HCT116 (cell line): Measurements from ENCODE around the gene ISX. TPM values are rescaled to one million over a fixed set of nuclear protein-coding genes. Genes with fewer than 3 reads are reported as not detected.

ENCODE experiments used
- ATAC-seq: fragments of 200-7000 bp; cut with Tn5 transposase; 2 replicates; pipeline ENCODE4 v1.9.1; 2020; ENCODE audit warnings: mild to moderate bottlenecking, moderate library complexity
- BruUV-seq: library from RNA; stranded (reverse); fragments of 400-500 nt; replicated peaks from 2 replicates; lab custom pipeline; 2021; lab: Mats Ljungman, UMichigan
- CTCF ChIA-PET: fragments of 300-600 bp; sonication (Branson Sonifier 250); formaldehyde crosslinking; loops from one replicate; lab custom pipeline; 2021; ENCODE audit warnings: antibody characterized with exemption; lab: Charles Lee
- POLR2A ChIA-PET: fragments of 300-600, 350-600 bp; sonication (Branson Sonifier 250); formaldehyde crosslinking; loops from one replicate; lab custom pipeline; 2021; ENCODE audit warnings: antibody characterized with exemption; lab: Charles Lee
- RAD21 ChIA-PET, 2 experiments: fragments of 300-600 bp; sonication (Branson Sonifier 250); formaldehyde crosslinking; loops; one replicate each; lab custom pipeline; 2023; ENCODE audit warnings: low total read pairs in 2 of 2; ENCODE audit not compliant: uncharacterized antibody in 2 of 2, unreplicated experiment in 2 of 2, low non-redundant PET in 1 of 2; lab: Charles Lee
- DNase-seq: peaks from one replicate; pipeline ENCODE4 v3.0.0-alpha.2; 2010; ENCODE audit warnings: low read depth, low spot score
- H2AFZ ChIP-seq: fragments of 200-600 bp; shearing (Covaris generic), sonication (generic); 2 replicates; pipeline ENCODE4 v1.6.1; 2017; ENCODE audit warnings: low read depth, mixed run types, mixed read lengths, antibody characterized with exemption, low read length; ENCODE audit not compliant: poor library complexity, severe bottlenecking
- H3K27ac ChIP-seq: 2 replicates; pipeline ENCODE4 v1.5.1; 2012; ENCODE audit warnings: low read depth, low read length
- H3K27me3 ChIP-seq: fragments of 200-600 bp; sonication (generic); 2 replicates; pipeline ENCODE4 v1.6.1; 2016; ENCODE audit warnings: mixed run types, low read length, mixed read lengths; ENCODE audit not compliant: insufficient read depth
- H3K36me3 ChIP-seq, 2 experiments: fragments of 200-500 bp in 1 of 2; fragments of 200-600 bp in 1 of 2; sonication (Bioruptor generic) in 1 of 2; sonication (generic) in 1 of 2; 2 replicates each; pipeline versions ENCODE4 v1.5.1 to v1.6.1; 2014 to 2016; ENCODE audit warnings: low read length in 2 of 2, inconsistent platforms in 1 of 2, mixed read lengths in 1 of 2, mixed run types in 1 of 2; ENCODE audit not compliant: insufficient read depth in 2 of 2, control insufficient read depth in 1 of 2
- H3K4me1 ChIP-seq, 2 experiments: fragments of 200-600 bp in 1 of 2; sonication (generic) in 1 of 2; 2 replicates each; pipeline versions ENCODE4 v1.5.1 to v1.6.1; 2012 to 2017; ENCODE audit warnings: low read length in 2 of 2, inconsistent platforms in 1 of 2, mild to moderate bottlenecking in 1 of 2, mixed read lengths in 1 of 2, mixed run types in 1 of 2, moderate library complexity in 1 of 2; ENCODE audit not compliant: insufficient read depth in 2 of 2, control insufficient read depth in 1 of 2
- H3K4me2 ChIP-seq: fragments of 200-600 bp; sonication (generic); 2 replicates; pipeline ENCODE4 v1.6.1; 2017; ENCODE audit warnings: mixed run types, low read length, mixed read lengths
- H3K4me3 ChIP-seq, 2 experiments: fragments of 200-600 bp in 1 of 2; sonication (generic) in 1 of 2; replicated peaks in 1 of 2; 2 replicates each; pipeline ENCODE4 v1.5.1; 2011 to 2016; ENCODE audit warnings: low read length in 2 of 2, control low read depth in 1 of 2, low read depth in 1 of 2, mild to moderate bottlenecking in 1 of 2, mixed read lengths in 1 of 2, mixed run types in 1 of 2
- H3K79me2 ChIP-seq: fragments of 200-600 bp; sonication (generic); 2 replicates; pipeline ENCODE4 v1.6.1; 2017; ENCODE audit warnings: mild to moderate bottlenecking, mixed run types, low read length, moderate library complexity, mixed read lengths; ENCODE audit not compliant: insufficient read depth
- H3K9ac ChIP-seq: fragments of 200-600 bp; sonication (generic); 2 replicates; pipeline ENCODE4 v1.6.1; 2016; ENCODE audit warnings: low read length, mixed read lengths
- H3K9me2 ChIP-seq: fragments of 200-600 bp; sonication (generic), shearing (Covaris generic); 2 replicates; pipeline ENCODE4 v1.6.1; 2017; ENCODE audit warnings: mixed run types, mild to moderate bottlenecking, moderate library complexity; ENCODE audit not compliant: insufficient read depth
- H3K9me3 ChIP-seq, 2 experiments: fragments of 200-500 bp in 1 of 2; fragments of 200-600 bp in 1 of 2; sonication (Bioruptor generic) in 1 of 2; sonication (generic) in 1 of 2; 2 replicates each; pipeline ENCODE4 v1.6.1; 2014 to 2017; ENCODE audit warnings: low read length in 2 of 2, mixed read lengths in 2 of 2, inconsistent platforms in 1 of 2, low read depth in 1 of 2, mild to moderate bottlenecking in 1 of 2, mixed run types in 1 of 2, moderate library complexity in 1 of 2; ENCODE audit not compliant: control insufficient read depth in 1 of 2, insufficient read depth in 1 of 2
- H4K20me1 ChIP-seq: fragments of 200-600 bp; sonication (generic), shearing (Covaris generic); 2 replicates; pipeline ENCODE4 v1.6.1; 2017; ENCODE audit warnings: mixed run types, mild to moderate bottlenecking, moderate library complexity; ENCODE audit not compliant: insufficient read depth
- CBX3 ChIP-seq: IDR thresholded peaks from 2 replicates; pipeline ENCODE4 v1.6.1; 2012; ENCODE audit warnings: low read depth
- CEBPB ChIP-seq: IDR thresholded peaks from 2 replicates; pipeline ENCODE4 v1.6.1; 2012; ENCODE audit warnings: low read depth
- CTCF ChIP-seq, 3 experiments: fragments of 200-600 bp in 1 of 3; sonication (generic) in 1 of 3; IDR thresholded peaks in 2 of 3; conservative IDR thresholded peaks in 1 of 3; 2 replicates each; pipeline ENCODE4 v1.5.1; 2012 to 2017; ENCODE audit warnings: low read depth in 2 of 3, low read length in 2 of 3, antibody characterized with exemption in 1 of 3, borderline replicate concordance in 1 of 3, control low read depth in 1 of 3, mild to moderate bottlenecking in 1 of 3, mixed read lengths in 1 of 3, mixed run types in 1 of 3, moderate library complexity in 1 of 3; ENCODE audit not compliant: insufficient read depth in 1 of 3
- EZH2 ChIP-seq: fragments of 200-600 bp; sonication (generic); IDR thresholded peaks from 2 replicates; pipeline ENCODE4 v1.6.1; 2017; ENCODE audit warnings: antibody characterized with exemption, mixed run types
- EZH2phosphoT487 ChIP-seq: fragments of 200-600 bp; IDR thresholded peaks from 2 replicates; pipeline ENCODE4 v1.6.1; 2018; ENCODE audit warnings: antibody characterized with exemption, borderline replicate concordance
- JUND ChIP-seq: IDR thresholded peaks from 2 replicates; pipeline ENCODE4 v1.6.1; 2012
- POLR2A ChIP-seq: IDR thresholded peaks from 2 replicates; pipeline ENCODE4 v1.7.0; 2011; ENCODE audit warnings: borderline replicate concordance; ENCODE audit not compliant: insufficient read depth, insufficient read length; ENCODE audit errors: extremely low read depth
- RAD21 ChIP-seq: IDR thresholded peaks from 2 replicates; pipeline ENCODE4 v1.6.1; 2012; ENCODE audit warnings: low read depth, mild to moderate bottlenecking
- REST ChIP-seq: IDR thresholded peaks from 2 replicates; pipeline ENCODE4 v1.6.1; 2012; ENCODE audit warnings: low read depth
- TCF7L2 ChIP-seq: IDR thresholded peaks from 2 replicates; pipeline ENCODE4 v1.7.0; 2011; ENCODE audit warnings: borderline replicate concordance, inconsistent platforms; ENCODE audit not compliant: insufficient read depth, insufficient read length; ENCODE audit errors: extremely low read depth
- intact Hi-C: fragments of 100-400 bp; cut with micrococcal nuclease; formaldehyde crosslinking; loops from 2 replicates; pipeline ENCODE4 v1.10.0; 2022
- total RNA-seq: library from RNA; stranded (reverse); gene quantifications from one replicate; pipeline ENCODE4 v1.2.1, GENCODE V29; 2021; ENCODE audit not compliant: unreplicated experiment
- TF ChIP-seq, protein P1 (sequence below): IDR thresholded peaks from 2 replicates; pipeline ENCODE4 v1.6.1; 2011; ENCODE audit warnings: mild to moderate bottlenecking, low read length, moderate library complexity; ENCODE audit not compliant: insufficient replicate concordance; ENCODE audit errors: extremely low read depth
- TF ChIP-seq, protein P2 (sequence below): IDR thresholded peaks from 2 replicates; pipeline ENCODE4 v1.6.1; 2012

ISX gene
- total RNA-seq, 1 experiment from 2014 or later, result not detected

GRCh38 chr22:35089139-35089538 is 23.2 kb downstream of the ISX start:
- POLR2A ChIA-PET, result no interaction called here
- Histone ChIP-seq H3K9ac (no peak overlapping the region), H3K9me3 (no peaks in the 10 kb centered on the region), H3K4me1 (no peaks in the 10 kb centered on the region), H3K4me2 (no peak overlapping the region), H4K20me1 (no peaks in the 10 kb centered on the region), H3K27me3 (no peaks in the 10 kb centered on the region), H3K27ac (no peak overlapping the region), H3K9me2 (no peaks in the 10 kb centered on the region), H3K79me2 (no peaks in the 10 kb centered on the region), H2AFZ (no peak overlapping the region), H3K4me3 (no peak overlapping the region), H3K36me3 (no peaks in the 10 kb centered on the region)
- BruUV-seq, result no TSS peak
- no peak for DNase-seq
- RAD21 ChIA-PET, result interaction anchor here in 1 of 2 experiments (0.6 kb wide), 1 partner anchor 13 kb away, joined by 3 read pairs; no protein-coding TSS in a partner anchor
- CTCF ChIA-PET, result interaction anchor here (0.7 kb wide), 1 partner anchor 46 kb away, joined by 4 read pairs; no protein-coding TSS in a partner anchor
- intact Hi-C loops, result no loop called here
- TF ChIP-seq, protein P1, sequence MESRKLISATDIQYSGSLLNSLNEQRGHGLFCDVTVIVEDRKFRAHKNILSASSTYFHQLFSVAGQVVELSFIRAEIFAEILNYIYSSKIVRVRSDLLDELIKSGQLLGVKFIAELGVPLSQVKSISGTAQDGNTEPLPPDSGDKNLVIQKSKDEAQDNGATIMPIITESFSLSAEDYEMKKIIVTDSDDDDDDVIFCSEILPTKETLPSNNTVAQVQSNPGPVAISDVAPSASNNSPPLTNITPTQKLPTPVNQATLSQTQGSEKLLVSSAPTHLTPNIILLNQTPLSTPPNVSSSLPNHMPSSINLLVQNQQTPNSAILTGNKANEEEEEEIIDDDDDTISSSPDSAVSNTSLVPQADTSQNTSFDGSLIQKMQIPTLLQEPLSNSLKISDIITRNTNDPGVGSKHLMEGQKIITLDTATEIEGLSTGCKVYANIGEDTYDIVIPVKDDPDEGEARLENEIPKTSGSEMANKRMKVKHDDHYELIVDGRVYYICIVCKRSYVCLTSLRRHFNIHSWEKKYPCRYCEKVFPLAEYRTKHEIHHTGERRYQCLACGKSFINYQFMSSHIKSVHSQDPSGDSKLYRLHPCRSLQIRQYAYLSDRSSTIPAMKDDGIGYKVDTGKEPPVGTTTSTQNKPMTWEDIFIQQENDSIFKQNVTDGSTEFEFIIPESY, result no peak
- ATAC-seq, result no peak

DNA sequence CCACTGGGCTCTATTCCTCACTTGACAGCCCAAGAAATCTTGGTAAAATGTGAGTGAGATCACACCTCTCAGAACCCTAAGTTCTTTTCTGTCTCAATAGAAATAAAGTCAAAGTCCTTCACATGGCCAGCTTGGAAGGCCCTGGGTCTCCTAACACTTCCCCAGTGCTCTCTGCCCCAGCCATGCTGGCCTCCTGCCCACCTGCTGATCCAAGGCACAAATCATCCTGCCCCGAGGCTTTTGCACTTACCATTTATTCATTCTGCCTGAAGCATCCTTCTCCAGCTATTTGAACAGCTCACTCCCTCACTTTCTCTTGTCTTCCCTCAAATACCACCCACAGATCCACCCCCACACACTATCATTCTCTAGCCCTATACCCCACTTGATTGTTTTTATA is 26.4 kb downstream of the ISX start:
- Histone ChIP-seq H4K20me1 (no peaks in the 10 kb centered on the region), H3K36me3 (no peaks in the 10 kb centered on the region), H3K4me2 (no peak overlapping the region), H3K4me3 (no peak overlapping the region), H3K9ac (no peak overlapping the region), H3K9me3 (no peaks in the 10 kb centered on the region), H2AFZ (no peak overlapping the region), H3K79me2 (no peaks in the 10 kb centered on the region), H3K27me3 (no peaks in the 10 kb centered on the region), H3K9me2 (no peaks in the 10 kb centered on the region), H3K4me1 (no peaks in the 10 kb centered on the region), H3K27ac (no peak overlapping the region)
- DNase-seq (no peak), ATAC-seq (no peak)
- ChIA-PET CTCF (no interaction called here), RAD21 (interaction anchor here in 1 of 2 experiments (1.5 kb wide), 1 partner anchor 139 kb away, joined by 3 read pairs; no protein-coding TSS in a partner anchor), POLR2A (no interaction called here)
- no TSS peak for BruUV-seq
- intact Hi-C loops, result no loop called here
- TF ChIP-seq POLR2A (no peak), EZH2 (no peak), CTCF (IDR thresholded peaks at IDR 0.05 in 2 of 3, conservative IDR thresholded peaks at IDR 0.05 in 1 of 3; ENCODE audit: borderline replicate concordance in 1 of 3, insufficient read depth in 1 of 3, low read depth in 2 of 3, low read length in 2 of 3) (no peak), RAD21 (no peak), TCF7L2 (no peak), CBX3 (no peak), REST (no peak), JUND (no peak), EZH2phosphoT487 (no peak), CEBPB (no peak)
- TF ChIP-seq, protein P2, sequence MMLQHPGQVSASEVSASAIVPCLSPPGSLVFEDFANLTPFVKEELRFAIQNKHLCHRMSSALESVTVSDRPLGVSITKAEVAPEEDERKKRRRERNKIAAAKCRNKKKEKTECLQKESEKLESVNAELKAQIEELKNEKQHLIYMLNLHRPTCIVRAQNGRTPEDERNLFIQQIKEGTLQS, result no peak
